H1 (cell line): ENCODE data around the gene TCF7. TPM values are rescaled to one million over a fixed set of nuclear protein-coding genes. Genes with fewer than 3 reads are reported as not detected.

Source experiments
- CTCF ChIA-PET: fragments of 300-600 bp; sonication (Branson Sonifier 250); formaldehyde crosslinking; loops from one replicate; lab custom pipeline; 2021; ENCODE audit not compliant: partially characterized antibody; lab: Charles Lee
- POLR2A ChIA-PET: fragments of 300-600 bp; sonication (Branson Sonifier 250); formaldehyde crosslinking; loops from one replicate; lab custom pipeline; 2021; ENCODE audit warnings: inconsistent platforms; ENCODE audit not compliant: partially characterized antibody; lab: Charles Lee
- DNase-seq, 2 experiments: peaks; one replicate each; pipeline versions ENCODE4 v3.0.0 to v3.0.0-alpha.2; 2010 to 2022; ENCODE audit warnings: low spot score in 2 of 2, low read depth in 1 of 2, mixed read lengths in 1 of 2
- FAIRE-seq: peaks from 2 replicates; lab custom pipeline; 2011; peaks lifted over from hg19 to GRCh38; lab: Jason Lieb, UNC
- H2AFZ ChIP-seq: 2 replicates; pipeline ENCODE4 v1.8.1; 2012; ENCODE audit warnings: low read length, inconsistent platforms
- H2AK5ac ChIP-seq: 2 replicates; pipeline ENCODE4 v1.6.1; 2013; ENCODE audit warnings: low read depth, low read length
- H2BK120ac ChIP-seq: replicated peaks from 2 replicates; pipeline ENCODE3; 2013; ENCODE audit warnings: low read depth, low read length, inconsistent platforms
- H2BK12ac ChIP-seq: 2 replicates; pipeline ENCODE4 v1.6.1; 2013; ENCODE audit warnings: low read depth, low read length
- H2BK15ac ChIP-seq: 2 replicates; pipeline ENCODE4 v1.6.1; 2013; ENCODE audit warnings: low read length
- H2BK20ac ChIP-seq: 2 replicates; pipeline ENCODE4 v1.6.1; 2013; ENCODE audit warnings: low read length
- H2BK5ac ChIP-seq: 2 replicates; pipeline ENCODE4 v1.6.1; 2013; ENCODE audit warnings: low read depth, low read length
- H3K14ac ChIP-seq: 2 replicates; pipeline ENCODE4 v1.6.1; 2013; ENCODE audit warnings: inconsistent platforms; ENCODE audit not compliant: insufficient read length
- H3K18ac ChIP-seq: 2 replicates; pipeline ENCODE4 v1.6.1; 2013; ENCODE audit warnings: low read length; ENCODE audit errors: extremely low read depth
- H3K23ac ChIP-seq: 2 replicates; pipeline ENCODE4 v1.6.1; 2013; ENCODE audit warnings: inconsistent platforms; ENCODE audit not compliant: insufficient read length
- H3K23me2 ChIP-seq: 2 replicates; pipeline ENCODE4 v1.6.1; 2013; ENCODE audit warnings: low read depth, low read length
- H3K27ac ChIP-seq: 2 replicates; pipeline ENCODE4 v1.6.1; 2011; ENCODE audit warnings: low read depth, low read length, inconsistent platforms
- H3K27me3 ChIP-seq, 4 experiments: replicated peaks in 1 of 4; 1 replicate in 1 of 4; 2 replicates in 3 of 4; pipeline versions ENCODE4 v1.6.1 to v1.8.1; 2011 to 2013; ENCODE audit warnings: low read length in 3 of 4, mild to moderate bottlenecking in 3 of 4, inconsistent platforms in 2 of 4, mixed read lengths in 2 of 4, moderate library complexity in 1 of 4; ENCODE audit not compliant: control insufficient read depth in 3 of 4, insufficient read depth in 3 of 4; ENCODE audit errors: extremely low read depth in 1 of 4
- H3K36me3 ChIP-seq, 4 experiments: 2 replicates each; pipeline versions ENCODE4 v1.6.1 to v1.8.1; 2011 to 2013; ENCODE audit warnings: mild to moderate bottlenecking in 4 of 4, low read length in 3 of 4, moderate library complexity in 2 of 4, control low read depth in 1 of 4, inconsistent platforms in 1 of 4; ENCODE audit not compliant: insufficient read depth in 4 of 4, control insufficient read depth in 2 of 4
- H3K4ac ChIP-seq: replicated peaks from 2 replicates; pipeline ENCODE3; 2013; ENCODE audit warnings: low read length, low read depth, mixed read lengths, inconsistent platforms; ENCODE audit not compliant: insufficient read length
- H3K4me1 ChIP-seq, 4 experiments: replicated peaks in 1 of 4; 1 replicate in 1 of 4; 2 replicates in 3 of 4; pipeline versions ENCODE4 v1.6.1 to v1.8.1; 2011 to 2013; ENCODE audit warnings: low read length in 3 of 4, inconsistent platforms in 2 of 4, mixed read lengths in 1 of 4; ENCODE audit not compliant: insufficient read depth in 4 of 4, control insufficient read depth in 3 of 4
- H3K4me2 ChIP-seq, 2 experiments: 2 replicates each; pipeline versions ENCODE4 v1.6.1 to v1.8.1; 2011 to 2013; ENCODE audit warnings: low read depth in 2 of 2, low read length in 2 of 2, control low read depth in 1 of 2, inconsistent platforms in 1 of 2, mild to moderate bottlenecking in 1 of 2; ENCODE audit not compliant: insufficient read depth in 1 of 2
- H3K4me3 ChIP-seq, 4 experiments: fragments of 200-600, 300-600 bp in 1 of 4; sonication (generic), shearing (Covaris generic), sonication (Bioruptor Twin) in 1 of 4; 2 replicates each; pipeline versions ENCODE4 v1.5.1 to v1.8.1; 2011 to 2016; ENCODE audit warnings: low read length in 4 of 4, low read depth in 3 of 4, control low read depth in 2 of 4, inconsistent platforms in 2 of 4, mild to moderate bottlenecking in 2 of 4, mixed read lengths in 1 of 4, moderate library complexity in 1 of 4; ENCODE audit not compliant: insufficient read depth in 2 of 4; ENCODE audit errors: extremely low read depth in 1 of 4
- H3K56ac ChIP-seq: replicated peaks from 2 replicates; pipeline ENCODE3; 2013; ENCODE audit warnings: low read depth, mild to moderate bottlenecking, mixed read lengths, low read length, inconsistent platforms; ENCODE audit not compliant: insufficient read length
- H3K79me1 ChIP-seq: 2 replicates; pipeline ENCODE4 v1.6.1; 2013; ENCODE audit warnings: low read depth, low read length, control low read depth
- H3K79me2 ChIP-seq, 2 experiments: 2 replicates each; pipeline versions ENCODE4 v1.6.1 to v1.8.1; 2012 to 2013; ENCODE audit warnings: low read length in 2 of 2, mild to moderate bottlenecking in 2 of 2, inconsistent platforms in 1 of 2; ENCODE audit not compliant: insufficient read depth in 2 of 2, control insufficient read depth in 1 of 2
- H3K9ac ChIP-seq, 4 experiments: replicated peaks in 1 of 4; 1 replicate in 1 of 4; 2 replicates in 3 of 4; pipeline versions ENCODE4 v1.6.1 to v1.8.1; 2011 to 2013; ENCODE audit warnings: low read depth in 3 of 4, low read length in 3 of 4, control low read depth in 2 of 4, mild to moderate bottlenecking in 2 of 4, moderate library complexity in 2 of 4, inconsistent platforms in 1 of 4; ENCODE audit errors: extremely low read depth in 1 of 4
- H3K9me3 ChIP-seq, 2 experiments: 2 replicates each; pipeline versions ENCODE4 v1.6.1 to v1.8.1; 2012 to 2013; ENCODE audit warnings: mild to moderate bottlenecking in 2 of 2, moderate library complexity in 2 of 2, control low read depth in 1 of 2, inconsistent platforms in 1 of 2, low read depth in 1 of 2, low read length in 1 of 2, mixed read lengths in 1 of 2; ENCODE audit not compliant: insufficient read depth in 2 of 2
- H4K20me1 ChIP-seq, 2 experiments: replicated peaks in 1 of 2; 2 replicates each; pipeline versions ENCODE3 to v1.8.1; 2011 to 2013; ENCODE audit warnings: inconsistent platforms in 2 of 2, low read length in 2 of 2, mild to moderate bottlenecking in 1 of 2; ENCODE audit not compliant: insufficient read depth in 2 of 2, control insufficient read depth in 1 of 2
- H4K5ac ChIP-seq: 2 replicates; pipeline ENCODE4 v1.6.1; 2013; ENCODE audit warnings: low read length, low read depth, mixed read lengths, inconsistent platforms; ENCODE audit not compliant: insufficient read length
- H4K8ac ChIP-seq: 2 replicates; pipeline ENCODE4 v1.8.0; 2013; ENCODE audit warnings: mild to moderate bottlenecking, moderate library complexity, low read length, inconsistent platforms; ENCODE audit not compliant: insufficient read depth; ENCODE audit errors: extremely low read depth
- H4K91ac ChIP-seq: replicated peaks from 2 replicates; pipeline ENCODE3; 2013; ENCODE audit warnings: low read length, mixed read lengths, inconsistent platforms; ENCODE audit not compliant: insufficient read length
- CHD2 ChIP-seq: IDR thresholded peaks from 2 replicates; pipeline ENCODE4 v1.6.1; 2012; ENCODE audit warnings: low read length, improper control_type of control experiment
- CTCF ChIP-seq, 3 experiments: IDR thresholded peaks; 1 replicate in 2 of 3; 2 replicates in 1 of 3; pipeline versions ENCODE4 v1.5.1 to v1.6.1; 2011; ENCODE audit warnings: low read length in 3 of 3, mild to moderate bottlenecking in 3 of 3, inconsistent platforms in 2 of 3, low read depth in 1 of 3, moderate library complexity in 1 of 3; ENCODE audit not compliant: insufficient read depth in 1 of 3; ENCODE audit errors: control extremely low read depth in 1 of 3
- KDM1A ChIP-seq: fragments of 200-600, 300-600 bp; sonication (generic); IDR thresholded peaks from 2 replicates; pipeline ENCODE4 v1.7.1; 2016; ENCODE audit warnings: mild to moderate bottlenecking, low read length, borderline replicate concordance
- MAFK ChIP-seq: IDR thresholded peaks from 2 replicates; pipeline ENCODE4 v1.6.1; 2012; ENCODE audit warnings: low read depth, mild to moderate bottlenecking, improper control_type of control experiment, low read length
- MAX ChIP-seq: IDR thresholded peaks from 2 replicates; pipeline ENCODE4 v1.6.1; 2012; ENCODE audit warnings: inconsistent platforms
- POU5F1 ChIP-seq: IDR thresholded peaks from 2 replicates; pipeline ENCODE4 v1.6.1; 2011; ENCODE audit warnings: low read depth, mild to moderate bottlenecking, low read length, moderate library complexity
- ZNF274 ChIP-seq: IDR thresholded peaks from 2 replicates; pipeline ENCODE4 v1.7.0; 2012; ENCODE audit warnings: low read length, borderline replicate concordance; ENCODE audit errors: extremely low read depth
- WGBS, 2 experiments: shearing (Covaris generic) in 1 of 2; methylation state at CpG; one replicate each; pipeline versions ENCODE4 v1.1.6 to v1.1.7; 2013 to 2015; ENCODE audit warnings: low lambda C conversion rate in 2 of 2, mixed read lengths in 2 of 2, inconsistent platforms in 1 of 2, low coverage in 1 of 2, missing lambda C conversion rate in 1 of 2; ENCODE audit not compliant: insufficient replicate concordance in 2 of 2, insufficient coverage in 1 of 2, insufficient read length in 1 of 2; ENCODE audit errors: extremely low coverage in 1 of 2, missing lambda C conversion rate in 1 of 2; 5-methylcytosine and 5-hydroxymethylcytosine counted together
- polyA plus RNA-seq, 7 experiments: library from polyadenylated mRNA; depleted of rRNA in 3 of 7; stranded (reverse) in 5 of 7; unstranded in 2 of 7; fragments of >200 nt in 5 of 7; fragments of 200-250 nt in 2 of 7; gene quantifications; 1 replicate in 5 of 7; 2 replicates in 1 of 7; 4 replicates in 1 of 7; pipeline versions ENCODE4 v1.2.1 to v1.2.3, GENCODE V29; 2011 to 2013; ENCODE audit warnings: missing spikeins in 2 of 7, mixed read lengths in 2 of 7
- total RNA-seq: library from RNA; stranded (reverse); fragmentation: NEBNext Ultra II Directional; extraction: Animal tissue kit (Norgen Biotek cat#: 25700); gene quantifications from 2 replicates; pipeline ENCODE4 v1.2.1, GENCODE V29; 2021

Gene TCF7
- total and polyA plus RNA-seq, 2 of the 8 experiments (the other 6 are each of a cell fraction or from before 2014, with no cell fraction given): 4.7 to 8.5 TPM

GRCh38 chr5:134127376-134127861, 12.9 kb downstream of the TCF7 start:
- no peak overlapping the region for H2BK20ac ChIP-seq
- no peak overlapping the region for H3K4ac ChIP-seq
- H3K4me2 ChIP-seq: no peak overlapping the region
- no peak overlapping the region for H3K4me3 ChIP-seq
- CTCF ChIA-PET: interaction anchor here (0.5 to 21.7 kb wide), 8 partner anchors 8 to 87 kb away, joined by 3 to 270 read pairs (median 6); no protein-coding TSS in a partner anchor
- H2BK120ac ChIP-seq: no peak overlapping the region
- no peak for DNase-seq
- H3K4me1 ChIP-seq: no peaks in the 10 kb centered on the region; a peak in 2 of 7 replicates
- H3K9ac ChIP-seq: no peak overlapping the region
- no peak overlapping the region for H4K91ac ChIP-seq
- H2BK15ac ChIP-seq: no peak overlapping the region
- no peak overlapping the region for H4K5ac ChIP-seq
- H3K79me2 ChIP-seq: no peaks in the 10 kb centered on the region; a peak in 1 of 4 replicates
- 91% methylated on average over 14 of the region's 15 CpGs; no CpG with 5 or more reads in 1 of the 2 experiments for WGBS, 2 experiments
- H2BK12ac ChIP-seq: no peak overlapping the region
- no peaks in the 10 kb centered on the region for H3K9me3 ChIP-seq
- no peak overlapping the region for H2BK5ac ChIP-seq
- no peak overlapping the region for H2AK5ac ChIP-seq
- H3K79me1 ChIP-seq: peaks cover 6% of the 10 kb centered on the region
- no peak overlapping the region for H2AFZ ChIP-seq
- no peaks in the 10 kb centered on the region for H3K23me2 ChIP-seq
- no peak for TF ChIP-seq MAX
- TF ChIP-seq CHD2: no peak
- no peak for TF ChIP-seq MAFK
- TF ChIP-seq KDM1A: no peak
- no peak for TF ChIP-seq CTCF (IDR thresholded peaks at IDR 0.05; ENCODE audit: control extremely low read depth in 1 of 3, insufficient read depth in 1 of 3, low read depth in 1 of 3, low read length in 3 of 3)
- no peak for TF ChIP-seq ZNF274
- no peak for TF ChIP-seq POU5F1
- H3K18ac ChIP-seq: no peak overlapping the region
- no peak overlapping the region for H4K8ac ChIP-seq
- 0 out of 8 replicates have a peak, but pooled peaks cover 0 to 3% (median 0%) of the 10 kb centered on the region in 4 experiments for H3K36me3 ChIP-seq
- H3K27ac ChIP-seq: no peak overlapping the region
- no peak overlapping the region for H3K56ac ChIP-seq
- POLR2A ChIA-PET: interaction anchor here (0.7 to 4.5 kb wide), 4 partner anchors 9 to 453 kb away, joined by 3 to 15 read pairs (median 3); no protein-coding TSS in a partner anchor
- H4K20me1 ChIP-seq: peaks cover 13 to 30% of the 10 kb centered on the region in 2 experiments
- H3K27me3 ChIP-seq: no peaks in the 10 kb centered on the region
- no peak overlapping the region for H3K14ac ChIP-seq
- no peak overlapping the region for H3K23ac ChIP-seq
- FAIRE-seq: no peak
